Nephron (organoid): ENCODE data around the gene LILRB4.
"Not testable (repeated sequence)": the region's sequence is repeated elsewhere in the genome, so short reads cannot be mapped to it uniquely, and the experiment has no call there.

Experiments
- H3K27ac Mint-ChIP-seq, 3 experiments: 2 replicates each; pipeline ENCODE4 v1.8.0; 2020; ENCODE audit warnings: mixed read lengths in 3 of 3, mild to moderate bottlenecking in 2 of 3, moderate library complexity in 1 of 3
- H3K27me3 Mint-ChIP-seq: 2 replicates; pipeline ENCODE4 v1.8.0; 2021; ENCODE audit warnings: low read depth, mild to moderate bottlenecking, moderate library complexity, mixed read lengths
- H3K36me3 Mint-ChIP-seq: 2 replicates; pipeline ENCODE4 v1.8.0; 2020; ENCODE audit warnings: low read depth, mixed read lengths
- H3K4me1 Mint-ChIP-seq: 2 replicates; pipeline ENCODE4 v1.8.0; 2020; ENCODE audit warnings: mixed read lengths
- H3K4me3 Mint-ChIP-seq, 3 experiments: 2 replicates each; pipeline ENCODE4 v1.8.0; 2020; ENCODE audit warnings: mild to moderate bottlenecking in 3 of 3, mixed read lengths in 3 of 3, moderate library complexity in 2 of 3
- H3K9me3 Mint-ChIP-seq: 2 replicates; pipeline ENCODE4 v1.8.0; 2020; ENCODE audit warnings: mixed read lengths
- TF ChIP-seq, protein P1 (sequence below), 3 experiments: fragments of 200-600 bp; sonication (generic); IDR thresholded peaks; one replicate each; pipeline ENCODE4 v1.5.0; 2021; ENCODE audit warnings: antibody characterized with exemption in 3 of 3; ENCODE audit not compliant: unreplicated experiment in 3 of 3

Gene LILRB4

DNA sequence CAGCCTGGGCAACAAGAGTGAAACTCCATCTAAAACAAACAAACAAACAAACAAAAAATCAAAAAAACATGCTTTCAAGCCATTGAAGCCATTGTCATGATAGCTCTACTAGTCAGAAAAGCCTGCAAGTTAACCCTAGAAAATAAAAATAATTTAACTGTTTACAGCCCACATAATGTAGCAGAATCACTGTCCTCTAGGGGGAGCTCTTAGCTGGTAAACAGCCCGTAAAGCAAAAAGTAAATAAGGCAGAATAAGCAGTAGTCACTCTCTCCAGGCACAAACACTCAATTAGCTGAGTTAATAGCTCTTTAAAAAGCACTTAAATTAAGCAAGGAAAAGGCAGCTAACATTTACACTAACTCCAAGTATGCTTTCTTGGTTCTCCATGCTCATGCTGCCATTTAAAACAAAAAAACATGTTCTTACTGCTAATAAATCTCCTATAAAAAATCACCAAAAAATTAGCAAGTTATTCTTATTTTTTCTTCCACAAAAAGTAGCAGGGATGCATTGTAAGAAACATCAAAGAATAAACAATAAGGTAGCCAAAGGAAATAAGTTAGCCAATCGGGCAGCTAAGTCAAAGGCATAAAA lies 11.3 kb downstream of the LILRB4 start:
- Mint-ChIP-seq H3K27me3 (no peaks in the 10 kb centered on the region), H3K27ac (no peak overlapping the region), H3K9me3 (peaks cover 16% of the 10 kb centered on the region), H3K36me3 (no peaks in the 10 kb centered on the region), H3K4me3 (no peak overlapping the region), H3K4me1 (no peaks in the 10 kb centered on the region)
- TF ChIP-seq, protein P1, sequence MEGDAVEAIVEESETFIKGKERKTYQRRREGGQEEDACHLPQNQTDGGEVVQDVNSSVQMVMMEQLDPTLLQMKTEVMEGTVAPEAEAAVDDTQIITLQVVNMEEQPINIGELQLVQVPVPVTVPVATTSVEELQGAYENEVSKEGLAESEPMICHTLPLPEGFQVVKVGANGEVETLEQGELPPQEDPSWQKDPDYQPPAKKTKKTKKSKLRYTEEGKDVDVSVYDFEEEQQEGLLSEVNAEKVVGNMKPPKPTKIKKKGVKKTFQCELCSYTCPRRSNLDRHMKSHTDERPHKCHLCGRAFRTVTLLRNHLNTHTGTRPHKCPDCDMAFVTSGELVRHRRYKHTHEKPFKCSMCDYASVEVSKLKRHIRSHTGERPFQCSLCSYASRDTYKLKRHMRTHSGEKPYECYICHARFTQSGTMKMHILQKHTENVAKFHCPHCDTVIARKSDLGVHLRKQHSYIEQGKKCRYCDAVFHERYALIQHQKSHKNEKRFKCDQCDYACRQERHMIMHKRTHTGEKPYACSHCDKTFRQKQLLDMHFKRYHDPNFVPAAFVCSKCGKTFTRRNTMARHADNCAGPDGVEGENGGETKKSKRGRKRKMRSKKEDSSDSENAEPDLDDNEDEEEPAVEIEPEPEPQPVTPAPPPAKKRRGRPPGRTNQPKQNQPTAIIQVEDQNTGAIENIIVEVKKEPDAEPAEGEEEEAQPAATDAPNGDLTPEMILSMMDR (IDR thresholded peaks at IDR 0.05; ENCODE audit: unreplicated experiment in 3 of 3): peak in 2 of 3 experiments; percentile 11 to 19

DNA sequence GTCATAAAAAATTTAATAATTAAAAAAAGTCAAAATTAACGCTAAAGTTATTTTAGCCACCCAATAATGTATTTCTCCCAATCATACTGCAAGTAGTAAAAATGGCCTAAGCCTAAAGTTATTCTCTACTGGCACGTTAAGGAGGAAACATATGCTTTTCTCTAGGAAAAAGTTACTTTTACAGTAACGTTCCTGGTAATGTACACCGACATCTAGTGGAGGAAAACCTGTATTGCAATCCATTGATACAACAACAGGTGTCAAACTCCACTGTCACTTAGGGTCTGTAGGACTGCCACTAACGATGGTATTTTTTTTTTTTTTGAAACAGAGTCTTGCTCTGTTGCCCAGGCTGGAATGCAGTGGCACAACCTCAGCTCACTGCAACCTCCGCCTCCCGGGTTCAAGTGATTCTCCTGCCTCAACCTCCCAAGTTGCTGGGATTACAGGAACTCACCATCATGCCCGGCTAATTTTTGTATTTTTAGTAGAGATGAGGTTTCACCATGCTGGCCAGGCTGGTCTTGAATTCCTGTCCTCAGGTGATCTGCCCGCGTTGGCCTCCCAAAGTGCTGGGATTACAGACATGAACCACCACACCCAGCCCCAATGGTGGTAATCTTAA lies 13.5 kb downstream of the LILRB4 start:
- H3K27me3 Mint-ChIP-seq, H3K4me3 Mint-ChIP-seq, H3K36me3 Mint-ChIP-seq, H3K4me1 Mint-ChIP-seq, H3K27ac Mint-ChIP-seq, H3K9me3 Mint-ChIP-seq: not testable (repeated sequence)
- TF ChIP-seq, protein P1 (IDR thresholded peaks at IDR 0.05; ENCODE audit: unreplicated experiment in 3 of 3): peak; percentile 61 to 68 (median 66)

DNA sequence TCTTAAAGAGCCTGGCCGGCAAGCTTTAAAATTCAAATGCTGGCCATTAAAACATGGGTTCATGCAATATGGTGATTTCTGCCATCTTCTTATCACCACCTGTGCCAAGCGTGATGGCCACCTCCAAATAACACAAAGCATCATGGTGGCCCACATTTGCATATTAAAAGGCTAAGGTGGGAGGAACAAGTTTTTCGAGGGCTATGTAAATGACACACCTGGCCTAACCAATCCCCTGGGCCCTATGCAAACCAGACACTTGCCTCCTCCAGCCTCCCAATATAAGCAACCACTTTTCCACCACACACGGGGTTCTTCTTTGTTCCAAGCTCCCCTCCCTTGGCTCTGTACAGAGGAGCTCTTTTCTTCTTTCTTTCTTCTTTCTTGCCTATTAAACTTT lies 14.4 kb downstream of the LILRB4 start:
- no peaks in the 10 kb centered on the region for H3K4me1 Mint-ChIP-seq

DNA sequence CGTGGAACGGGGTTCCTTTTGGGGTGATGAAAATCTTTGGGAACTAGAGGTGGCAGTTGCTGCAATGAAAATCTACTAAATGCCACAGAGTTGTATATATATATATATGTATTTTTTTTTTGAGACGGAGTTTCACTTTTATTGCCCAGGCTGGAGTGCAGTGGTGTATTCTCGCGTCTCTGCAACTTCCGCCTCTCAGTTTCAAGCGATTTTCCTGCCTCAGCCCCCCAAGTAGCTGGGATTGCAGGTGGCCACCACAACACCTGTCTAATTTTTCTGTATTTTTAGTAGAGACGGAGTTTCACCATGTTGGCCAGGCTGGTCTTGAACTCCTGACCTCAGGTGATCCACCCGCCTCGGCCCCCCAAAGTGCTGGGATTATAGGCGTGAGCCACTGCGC lies 18.8 kb downstream of the LILRB4 start:
- H3K27ac Mint-ChIP-seq, H3K36me3 Mint-ChIP-seq, H3K4me1 Mint-ChIP-seq, H3K27me3 Mint-ChIP-seq, H3K4me3 Mint-ChIP-seq: not testable (repeated sequence)
- peaks cover 12% of the 10 kb centered on the region for H3K9me3 Mint-ChIP-seq

More for the DNA sequence above, 14.4 kb downstream of the LILRB4 start:
- no peak overlapping the region for H3K4me3 Mint-ChIP-seq
- no peaks in the 10 kb centered on the region for H3K36me3 Mint-ChIP-seq
- TF ChIP-seq, protein P1 (IDR thresholded peaks at IDR 0.05; ENCODE audit: unreplicated experiment in 3 of 3): no peak
- peaks cover 5% of the 10 kb centered on the region for H3K9me3 Mint-ChIP-seq
- H3K27me3 Mint-ChIP-seq: no peaks in the 10 kb centered on the region
- H3K27ac Mint-ChIP-seq: no peak overlapping the region

DNA sequence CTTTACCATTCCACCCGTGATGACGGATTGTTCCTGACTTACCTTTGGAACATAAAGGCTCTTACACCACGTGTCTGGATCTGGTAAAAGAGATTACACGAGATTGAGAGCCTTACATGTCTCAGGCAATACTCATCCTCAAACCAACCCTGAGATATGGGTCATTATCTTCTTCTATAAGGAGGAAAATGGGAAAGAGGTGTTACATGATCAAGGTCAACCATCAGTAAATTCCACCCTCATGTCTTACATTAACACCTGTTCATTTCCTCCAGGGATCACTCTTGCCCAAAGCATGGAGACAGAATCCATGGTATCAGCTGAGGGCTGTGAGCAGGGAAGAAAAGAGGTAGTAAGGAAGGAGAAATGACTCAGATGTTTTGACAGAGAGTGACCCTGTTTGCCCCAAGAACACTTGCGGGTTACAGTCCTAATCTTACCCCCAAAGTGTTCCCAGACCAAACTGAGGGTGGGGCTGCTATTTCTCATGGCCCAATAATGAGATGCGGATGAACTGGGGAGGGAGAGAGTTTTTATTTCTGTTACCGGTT lies 19.6 kb downstream of the LILRB4 start:
- Mint-ChIP-seq H3K36me3 (no peaks in the 10 kb centered on the region), H3K27ac (no peak overlapping the region), H3K4me1 (no peaks in the 10 kb centered on the region), H3K9me3 (peaks cover 13% of the 10 kb centered on the region), H3K4me3 (no peak overlapping the region), H3K27me3 (no peaks in the 10 kb centered on the region)
- TF ChIP-seq, protein P1 (IDR thresholded peaks at IDR 0.05; ENCODE audit: unreplicated experiment in 3 of 3): no peak

DNA sequence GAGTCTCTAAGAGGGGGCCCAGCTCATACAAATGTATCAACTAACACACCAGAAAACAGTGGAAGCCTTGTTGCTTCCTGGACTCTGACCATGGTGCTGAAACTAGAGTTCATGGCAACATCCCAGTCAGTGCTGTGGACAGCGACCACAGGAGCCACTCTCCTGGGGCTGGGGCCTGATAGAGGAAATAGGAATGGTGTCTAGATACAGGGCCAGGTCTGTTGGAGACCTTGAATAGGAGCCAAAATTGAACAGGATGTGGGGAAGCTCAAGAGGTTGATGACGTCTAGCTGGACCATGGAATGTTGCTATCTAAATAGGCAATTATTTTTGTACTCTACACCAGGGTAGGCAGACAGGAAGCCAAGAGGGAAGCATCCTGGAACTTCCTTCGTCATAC lies 21.7 kb downstream of the LILRB4 start:
- Mint-ChIP-seq H3K36me3 (no peaks in the 10 kb centered on the region), H3K4me1 (no peaks in the 10 kb centered on the region), H3K27me3 (no peaks in the 10 kb centered on the region), H3K27ac (no peak overlapping the region), H3K4me3 (no peak overlapping the region), H3K9me3 (peaks cover 19% of the 10 kb centered on the region)
- TF ChIP-seq, protein P1 (IDR thresholded peaks at IDR 0.05; ENCODE audit: unreplicated experiment in 3 of 3): no peak
